G401 (cell line): ENCODE measurements around the gene DGKE. TPM values are rescaled to one million over a fixed set of nuclear protein-coding genes. Genes with fewer than 3 reads are reported as not detected.

Experiments used
- DNase-seq: peaks from one replicate; pipeline ENCODE4 v3.0.0-alpha.2; 2015; ENCODE audit warnings: low spot score
- in situ Hi-C: cut with HindIII; loops from 2 replicates; pipeline ENCODE4 v1.10.0; 2016; ENCODE audit warnings: low sequenced_read_pairs, mixed read lengths
- total RNA-seq: library from RNA; depleted of rRNA; stranded (reverse); fragments of >200 nt; shearing (Covaris generic); gene quantifications from 2 replicates; pipeline ENCODE4 v1.2.3, GENCODE V29; 2014

Gene DGKE
- total RNA-seq, 1 experiment from 2014 or later, result 12.8 TPM

DNA sequence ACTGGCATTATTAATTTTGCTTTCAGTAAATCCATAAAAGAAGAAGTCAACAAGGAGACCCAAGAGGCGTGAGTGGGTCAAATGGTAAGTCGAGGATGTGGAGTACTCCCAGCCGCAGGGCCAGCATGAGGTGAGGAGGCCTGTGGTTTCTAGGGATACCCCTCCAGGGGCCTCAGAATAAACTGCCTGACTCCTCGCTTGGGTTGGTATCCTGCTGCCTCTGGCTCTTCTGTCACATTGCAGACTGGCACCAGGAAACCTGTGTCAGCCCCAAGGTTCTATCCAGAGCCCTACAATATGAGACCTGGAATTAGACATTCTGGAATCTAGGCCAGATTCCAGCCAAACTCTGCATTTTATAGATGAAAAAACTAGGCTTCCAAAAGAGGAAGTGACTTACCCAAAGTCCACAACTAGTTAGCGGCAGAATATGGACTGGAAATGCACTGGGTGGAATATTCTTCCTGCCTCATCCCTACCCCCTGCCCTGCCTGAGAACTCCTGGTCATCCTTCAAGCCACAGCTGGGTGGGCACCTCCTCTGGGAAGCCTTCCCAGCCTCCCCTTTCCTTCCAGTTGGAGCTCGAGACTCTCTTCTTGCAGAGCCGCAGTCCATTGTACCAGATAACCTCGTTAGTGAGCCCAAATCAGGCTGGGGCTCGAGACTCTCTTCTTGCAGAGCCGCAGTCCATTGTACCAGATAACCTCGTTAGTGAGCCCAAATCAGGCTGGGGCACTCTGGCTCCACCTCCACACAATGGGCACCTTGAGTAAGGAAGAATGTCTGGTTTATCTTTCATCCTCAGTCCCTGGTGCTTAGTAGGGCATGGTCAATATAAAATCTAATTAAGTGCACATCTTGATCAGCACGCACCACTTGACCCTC lies 22.8 kb upstream of the DGKE start:
- no peak for DNase-seq
- in situ Hi-C loops, result no loop called here

DNA sequence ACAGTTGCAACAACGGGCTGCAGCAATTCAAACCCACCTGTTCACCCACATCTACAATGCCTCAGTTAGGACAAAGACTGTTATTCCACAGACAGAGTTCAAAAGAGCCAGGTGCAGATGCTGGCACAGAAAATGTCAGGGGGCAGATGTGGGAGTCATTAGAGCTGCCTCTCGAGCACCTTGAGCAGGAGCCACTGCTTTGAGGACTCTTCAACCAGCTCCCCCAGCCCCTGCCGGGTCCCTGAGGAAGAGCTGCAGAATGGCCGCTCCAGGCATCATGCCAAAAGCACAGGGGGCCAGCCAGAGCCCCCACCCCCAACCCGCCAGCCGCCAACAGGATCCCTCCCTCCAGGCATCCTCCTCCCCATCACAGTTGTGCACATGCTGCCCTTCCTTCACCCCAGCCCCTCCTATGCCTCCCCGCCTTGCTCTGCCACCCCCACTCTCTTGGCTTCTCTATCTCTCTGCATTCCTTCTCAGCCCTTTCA lies 21.0 kb upstream of the DGKE start:
- no peak for DNase-seq
- in situ Hi-C loops, result no loop called here

DNA sequence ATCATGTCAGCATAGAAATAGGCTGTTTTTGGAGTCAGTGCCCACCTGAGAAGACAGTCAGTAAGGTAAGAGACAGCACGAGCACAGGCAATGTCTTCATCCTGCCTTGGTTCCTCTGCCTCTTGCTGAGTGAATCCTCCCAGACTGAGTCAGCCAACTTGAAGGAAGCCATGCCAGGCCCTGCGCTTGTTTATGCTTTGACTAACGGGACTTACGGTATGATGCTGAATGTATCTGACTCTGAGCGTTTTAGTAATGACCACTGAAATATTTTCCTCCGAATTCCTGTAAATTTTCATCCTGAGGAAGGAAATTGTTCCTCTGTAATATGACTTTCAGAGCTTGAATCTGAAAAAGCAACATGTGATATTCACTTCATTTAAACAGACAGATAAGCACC lies 18.2 kb upstream of the DGKE start:
- no peak for DNase-seq
- in situ Hi-C loops, result no loop called here

DNA sequence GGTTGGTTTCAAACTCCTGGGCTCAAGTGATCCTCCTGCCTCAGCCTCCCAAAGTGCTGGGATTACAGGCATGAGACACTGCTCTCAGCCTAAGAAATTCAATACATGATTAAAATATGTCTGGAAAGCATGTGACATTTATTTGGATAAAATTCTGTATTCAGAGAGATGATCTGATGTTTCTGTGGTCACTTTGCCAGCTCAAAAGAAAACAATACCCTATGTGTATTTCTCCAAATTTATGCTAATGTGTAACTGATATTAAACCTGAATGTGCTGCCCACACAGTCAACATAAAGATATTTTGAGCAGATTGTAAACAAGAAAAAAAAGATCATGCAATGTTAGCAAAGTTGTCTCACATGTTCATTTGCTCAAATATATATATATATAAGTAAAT lies 16.9 kb upstream of the DGKE start:
- in situ Hi-C loops, result no loop called here
- DNase-seq, result no peak

- no peak for DNase-seq
- in situ Hi-C loops, result no loop called here
Observed at GRCh38 chr17:56819030-56819429, 14.9 kb upstream of the DGKE start.

DNA sequence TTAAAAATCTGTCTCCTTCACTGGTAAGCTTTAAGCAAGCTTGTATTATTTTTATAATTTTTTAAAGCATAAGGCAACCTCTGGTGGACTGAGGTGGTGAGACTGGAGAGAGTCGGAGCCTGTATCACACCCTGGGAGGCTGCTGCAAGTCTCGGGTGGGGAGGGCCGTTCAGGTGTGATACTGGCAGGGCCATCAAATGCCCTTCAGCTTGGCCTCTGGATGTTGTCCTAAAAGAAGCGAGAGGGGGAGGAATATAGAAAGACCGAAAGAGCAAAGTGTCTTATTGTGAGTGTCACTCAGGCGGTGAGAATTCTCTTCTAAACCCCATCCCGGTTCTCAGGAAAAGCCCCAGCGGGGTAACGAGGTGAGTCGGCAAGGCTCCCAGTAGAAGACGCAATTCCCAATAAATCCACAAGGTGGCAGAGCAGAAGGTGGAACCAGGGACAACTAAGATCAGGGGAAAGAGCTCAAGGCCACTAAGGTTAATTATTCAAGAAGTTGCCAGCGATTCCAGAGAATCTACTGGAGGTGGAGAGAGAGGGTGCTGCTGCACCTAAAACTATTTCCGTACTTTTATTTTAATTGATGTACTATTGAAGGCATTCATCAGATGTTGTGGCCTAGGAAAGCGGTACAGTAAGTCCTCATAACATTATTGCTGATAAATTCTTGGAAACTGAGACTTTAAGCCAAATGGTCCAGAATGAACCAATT lies 14.4 kb upstream of the DGKE start:
- in situ Hi-C loops, result no loop called here
- peak; percentile 76 for DNase-seq

DNA sequence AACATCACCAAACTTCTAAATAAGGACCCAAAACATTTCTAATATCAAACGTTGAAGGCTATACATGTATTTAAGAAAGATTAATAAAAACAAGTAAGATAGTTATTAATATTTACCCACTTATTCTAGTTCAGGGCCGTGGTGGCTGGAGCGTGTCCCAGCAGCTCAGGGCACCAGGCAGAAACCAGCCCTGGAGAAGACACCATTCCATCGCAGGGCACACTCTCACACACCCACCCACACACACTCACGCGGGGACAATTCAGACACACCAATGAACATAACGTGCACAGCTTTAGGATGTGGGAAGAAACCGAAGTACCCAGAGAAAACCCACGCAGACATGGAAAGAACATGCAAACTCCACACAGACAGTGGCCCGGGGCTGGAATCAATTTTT lies 13.7 kb upstream of the DGKE start:
- in situ Hi-C loops, result no loop called here
- DNase-seq, result no peak

DNA sequence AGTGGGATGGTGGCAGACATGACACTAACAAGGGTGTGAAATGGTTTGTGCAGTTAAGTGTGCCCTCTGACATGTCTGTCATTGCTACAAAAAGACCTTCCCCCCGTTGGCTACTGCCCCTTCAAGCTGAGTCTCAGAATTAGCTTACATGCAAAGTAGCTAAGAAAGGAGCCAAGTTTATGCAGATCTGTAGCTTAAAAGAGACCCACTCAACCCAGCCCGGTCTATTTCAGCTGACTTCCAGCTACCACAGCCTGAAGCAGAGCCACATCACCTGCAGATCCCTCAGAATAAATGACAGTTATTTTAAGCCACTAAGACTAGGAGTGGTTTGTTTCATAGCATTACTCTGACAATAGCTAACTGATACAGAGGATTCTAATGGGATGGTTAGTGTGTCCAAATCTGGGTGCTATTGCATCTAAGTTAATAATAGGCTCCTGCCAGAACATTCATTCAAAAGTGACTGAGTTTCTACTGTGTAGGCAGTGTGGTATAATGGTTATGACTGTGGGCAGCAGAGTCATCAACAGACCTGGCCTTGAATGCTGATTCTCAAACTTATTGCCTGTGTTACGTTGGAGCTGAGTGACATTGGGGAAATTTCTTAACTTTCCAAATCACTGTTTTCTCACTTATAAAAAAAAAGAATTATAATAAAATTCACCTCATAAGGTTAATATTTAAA lies 12.0 kb upstream of the DGKE start:
- in situ Hi-C loops, result no loop called here
- DNase-seq, result no peak

DNA sequence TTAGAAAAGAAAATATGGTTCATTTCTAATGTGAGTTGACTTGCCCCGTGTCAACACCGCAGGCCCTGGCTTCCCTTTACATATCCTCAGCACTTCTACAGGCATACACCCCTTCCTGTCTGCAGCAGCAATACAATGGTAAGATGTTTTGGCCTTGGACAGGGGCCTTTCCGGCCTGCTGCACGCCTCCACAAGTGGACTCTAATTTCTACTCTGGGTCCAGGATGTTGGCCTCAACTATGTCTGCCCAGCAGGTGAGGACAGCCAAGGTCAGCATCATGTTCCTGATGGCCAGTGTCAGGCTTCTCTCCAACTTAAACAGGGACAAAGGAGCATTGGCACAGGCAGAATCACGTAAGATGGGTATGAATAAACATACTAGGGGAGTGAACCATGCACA lies 11.2 kb upstream of the DGKE start:
- in situ Hi-C loops, result no loop called here
- no peak for DNase-seq

GRCh38 chr17:56823848-56824247 lies 10.1 kb upstream of the DGKE start:
- no peak for DNase-seq
- in situ Hi-C loops, result no loop called here

GRCh38 chr17:56824503-56824902 lies 9.4 kb upstream of the DGKE start:
- in situ Hi-C loops, result no loop called here
- no peak for DNase-seq

GRCh38 chr17:56826611-56827414 lies 7.1 kb upstream of the DGKE start:
- in situ Hi-C loops, result no loop called here
- DNase-seq, result no peak

GRCh38 chr17:56830726-56831368 lies 3.1 kb upstream of the DGKE start:
- in situ Hi-C loops, result no loop called here
- no peak for DNase-seq

GRCh38 chr17:56831369-56832095 lies 2.4 kb upstream of the DGKE start:
- in situ Hi-C loops, result no loop called here
- DNase-seq, result no peak

GRCh38 chr17:56832446-56832845 lies 1.5 kb upstream of the DGKE start:
- no peak for DNase-seq
- in situ Hi-C loops, result no loop called here

DNA sequence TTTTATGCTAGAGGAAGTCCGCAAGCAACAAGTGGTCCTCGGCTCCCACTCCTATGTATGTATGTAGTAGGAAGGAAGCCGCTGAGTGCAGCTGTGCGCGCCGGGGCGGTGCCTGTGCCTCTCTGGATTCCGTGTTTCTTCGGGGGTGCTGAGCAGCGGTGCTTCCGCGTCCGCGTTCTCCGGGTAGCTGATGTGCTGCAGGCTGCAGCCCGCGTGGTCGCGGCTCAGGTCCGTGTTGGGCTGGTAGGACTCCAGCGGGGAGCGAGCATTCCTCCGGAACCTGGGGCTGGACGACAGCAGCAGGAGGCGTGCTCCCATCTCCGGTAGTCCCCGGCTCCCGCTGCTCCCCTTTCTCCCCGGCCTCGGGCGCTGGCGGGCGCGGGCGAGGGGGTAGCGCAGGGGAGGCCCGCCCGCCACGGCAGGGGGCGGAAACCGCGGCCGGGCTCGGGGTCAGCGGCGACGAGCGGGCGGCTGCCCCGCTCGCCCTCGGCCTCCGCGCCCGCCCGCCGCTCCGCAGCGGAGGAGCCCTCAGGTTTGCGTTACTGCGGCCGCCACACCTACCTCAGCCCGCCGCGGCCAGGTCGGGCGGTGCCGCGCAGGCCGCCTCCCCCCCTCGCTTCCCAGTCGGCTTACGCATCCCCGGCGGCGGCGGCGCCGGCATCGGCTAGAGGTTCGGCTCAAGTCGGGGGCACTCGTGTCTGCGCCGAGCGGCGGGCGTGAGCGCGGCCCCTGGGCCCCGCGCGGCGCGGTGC lies 718 bp upstream of the DGKE start:
- in situ Hi-C loops, result no loop called here
- DNase-seq, result peak; percentile 42
